ENCODE data around the gene IL3.

IL3 gene

DNA sequence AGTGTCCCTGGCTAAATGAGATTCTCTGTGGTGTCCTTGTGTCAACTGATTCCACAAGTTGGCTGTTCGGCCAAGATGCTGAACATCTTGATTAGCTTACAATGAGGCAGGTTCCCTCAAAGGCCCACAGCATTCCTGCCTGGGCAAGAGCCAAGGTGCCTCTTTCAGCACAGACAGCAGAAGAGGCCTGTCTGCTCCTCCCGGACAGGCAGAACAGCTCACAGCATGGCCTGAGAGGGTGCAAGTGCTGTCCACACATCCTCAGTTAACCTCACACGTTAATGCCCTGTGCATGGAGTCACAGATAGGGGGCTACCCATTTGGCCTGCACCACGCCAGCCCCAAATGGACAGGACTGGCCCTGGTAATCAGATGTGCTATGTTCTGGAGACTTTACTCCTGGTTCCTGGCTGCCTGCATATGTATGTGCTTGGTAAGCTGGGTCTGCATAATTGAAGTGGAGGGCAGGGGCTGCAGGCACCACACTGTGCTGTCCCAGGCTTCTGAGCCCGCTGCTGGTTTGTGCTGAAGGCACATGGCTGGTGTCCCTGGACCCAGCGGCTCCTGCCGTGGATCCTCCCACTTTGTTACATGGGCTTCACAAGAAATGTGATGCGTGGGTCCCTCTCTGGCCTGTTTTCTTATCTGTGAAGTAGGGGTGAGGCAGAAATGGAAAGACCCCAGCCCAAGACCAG is 22.0 kb downstream of the IL3 start:
- Histone ChIP-seq H2BK12ac (ENCODE audit: low read length) (no peak overlapping the region), H3K23ac (ENCODE audit: low read depth, low read length, poor library complexity) (peak overlapping the region; percentile 34), H3K4ac (ENCODE audit: low read length) (no peak overlapping the region), H4K91ac (ENCODE audit: low read depth, low read length, poor library complexity) (no peak overlapping the region), H2AFZ (ENCODE audit: low read length) (no peak overlapping the region), H3K36me3 (replicated peaks in 1 of 2; ENCODE audit: control insufficient read depth in 2 of 2, insufficient read depth in 2 of 2, low read length in 2 of 2) (no peaks in the 10 kb centered on the region), H4K8ac (ENCODE audit: low read depth, low read length) (no peak overlapping the region), H2AK5ac (ENCODE audit: low read depth, low read length) (no peak overlapping the region), H3K27ac (replicated peaks; ENCODE audit: low read length) (no peak overlapping the region), H3K4me2 (ENCODE audit: insufficient read depth, low read length, poor library complexity, severe bottlenecking) (no peak overlapping the region), H2BK15ac (ENCODE audit: low read length) (no peak overlapping the region), H3K9ac (ENCODE audit: low read depth, low read length, poor library complexity) (no peak overlapping the region), H3K4me1 (ENCODE audit: control insufficient read depth in 2 of 2, insufficient read depth in 1 of 2, low read depth in 1 of 2, low read length in 2 of 2) (no peaks in the 10 kb centered on the region), H2BK5ac (ENCODE audit: low read length) (no peak overlapping the region), H3K4me3 (ENCODE audit: low read length in 2 of 2) (no peak overlapping the region), H3K27me3 (ENCODE audit: control insufficient read depth in 3 of 3, insufficient read depth in 3 of 3, low read depth in 1 of 3, low read length in 3 of 3) (no peaks in the 10 kb centered on the region), H3K9me3 (replicated peaks in 1 of 2; ENCODE audit: control insufficient read depth in 2 of 2, insufficient read depth in 1 of 2, low read depth in 1 of 2, low read length in 2 of 2) (no peaks in the 10 kb centered on the region), H2BK120ac (ENCODE audit: low read depth, low read length) (no peak overlapping the region), H3K14ac (ENCODE audit: low read length) (no peak overlapping the region), H3K79me1 (ENCODE audit: low read depth, low read length) (no peaks in the 10 kb centered on the region), H3K18ac (ENCODE audit: low read length) (peak overlapping the region; percentile 61)
- no peak for DNase-seq (ENCODE audit: low spot score)
- WGBS, 2 donors (ENCODE audit: extremely low coverage in 2 of 2, insufficient read length in 2 of 2, insufficient replicate concordance in 1 of 2), result no CpG with 5 or more reads among the region's 8 CpGs

DNA sequence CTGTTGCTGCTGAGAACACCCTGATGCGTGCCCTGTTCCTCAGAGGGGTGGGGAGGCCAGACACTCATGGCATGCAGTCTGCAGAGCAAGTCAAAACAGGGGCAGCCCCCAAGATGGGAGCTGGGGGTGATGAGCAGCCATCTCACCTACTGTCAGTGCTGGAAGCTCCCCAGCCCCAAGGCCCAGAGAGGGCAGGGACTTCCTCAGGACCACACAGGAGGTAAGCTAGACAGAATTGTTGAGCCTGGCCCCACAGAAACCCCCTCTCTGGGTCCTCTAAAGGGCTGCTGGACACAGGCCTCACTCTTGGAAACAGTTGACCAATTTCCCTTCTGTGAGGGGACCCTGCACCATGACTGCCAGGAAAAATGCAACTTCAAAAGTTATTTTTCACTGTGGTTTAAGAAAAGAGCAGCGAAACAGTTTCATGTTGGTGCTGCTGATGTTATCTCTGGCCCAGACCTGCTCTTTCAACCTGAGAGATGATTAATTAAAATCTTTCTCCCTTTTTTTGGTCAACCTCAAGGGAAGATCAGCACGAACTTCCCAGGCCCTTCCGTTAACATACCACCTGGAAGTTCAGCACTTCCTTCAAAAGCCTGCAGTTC is 22.7 kb downstream of the IL3 start:
- no peak overlapping the region for H2BK5ac ChIP-seq (ENCODE audit: low read length)
- no peak overlapping the region for H2AK5ac ChIP-seq (ENCODE audit: low read depth, low read length)
- no peak overlapping the region for H2BK12ac ChIP-seq (ENCODE audit: low read length)
- H2BK15ac ChIP-seq (ENCODE audit: low read length), result no peak overlapping the region
- DNase-seq (ENCODE audit: low spot score), result no peak
- H3K27ac ChIP-seq (replicated peaks; ENCODE audit: low read length), result no peak overlapping the region
- no peak overlapping the region for H2AFZ ChIP-seq (ENCODE audit: low read length)
- H3K9ac ChIP-seq (ENCODE audit: low read depth, low read length, poor library complexity), result no peak overlapping the region
- H3K18ac ChIP-seq (ENCODE audit: low read length), result no peak overlapping the region
- H3K23ac ChIP-seq (ENCODE audit: low read depth, low read length, poor library complexity), result peak overlapping the region; percentile 34
- no peak overlapping the region for H4K91ac ChIP-seq (ENCODE audit: low read depth, low read length, poor library complexity)
- no peaks in the 10 kb centered on the region for H3K36me3 ChIP-seq (replicated peaks in 1 of 2; ENCODE audit: control insufficient read depth in 2 of 2, insufficient read depth in 2 of 2, low read length in 2 of 2)
- H3K4me1 ChIP-seq (ENCODE audit: control insufficient read depth in 2 of 2, insufficient read depth in 1 of 2, low read depth in 1 of 2, low read length in 2 of 2), result no peaks in the 10 kb centered on the region
- no peak overlapping the region for H2BK120ac ChIP-seq (ENCODE audit: low read depth, low read length)
- no peak overlapping the region for H3K14ac ChIP-seq (ENCODE audit: low read length)
- H3K9me3 ChIP-seq (replicated peaks in 1 of 2; ENCODE audit: control insufficient read depth in 2 of 2, insufficient read depth in 1 of 2, low read depth in 1 of 2, low read length in 2 of 2), result no peaks in the 10 kb centered on the region
- H4K8ac ChIP-seq (ENCODE audit: low read depth, low read length), result no peak overlapping the region
- H3K4ac ChIP-seq (ENCODE audit: low read length), result no peak overlapping the region
- H3K4me3 ChIP-seq (ENCODE audit: low read length in 2 of 2), result no peak overlapping the region
- no CpG with 5 or more reads among the region's 4 CpGs for WGBS, 2 donors (ENCODE audit: extremely low coverage in 2 of 2, insufficient read length in 2 of 2, insufficient replicate concordance in 1 of 2)
- H3K79me1 ChIP-seq (ENCODE audit: low read depth, low read length), result no peaks in the 10 kb centered on the region
- no peak overlapping the region for H3K4me2 ChIP-seq (ENCODE audit: insufficient read depth, low read length, poor library complexity, severe bottlenecking)
- H3K27me3 ChIP-seq (ENCODE audit: control insufficient read depth in 3 of 3, insufficient read depth in 3 of 3, low read depth in 1 of 3, low read length in 3 of 3), result no peaks in the 10 kb centered on the region

DNA sequence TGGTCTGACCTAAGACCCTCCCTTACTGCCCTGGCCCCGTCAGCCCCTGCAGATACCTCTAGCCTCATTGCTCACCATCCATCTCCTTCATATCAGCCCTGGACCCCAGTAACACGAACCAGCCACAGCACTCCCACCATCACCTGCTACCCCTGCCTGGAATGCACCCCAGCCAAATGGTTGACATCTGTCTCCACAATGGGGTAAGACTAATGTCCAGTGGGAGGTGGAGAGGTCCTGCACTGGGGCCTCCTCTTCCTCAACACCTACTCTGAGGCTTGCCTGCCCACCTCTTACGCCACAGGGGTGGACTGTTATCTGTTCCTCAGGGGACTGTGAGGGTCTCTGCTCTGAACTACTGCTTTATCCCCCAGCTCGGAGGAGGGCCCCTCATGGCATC is 25.2 kb downstream of the IL3 start:
- no peaks in the 10 kb centered on the region for H3K4me1 ChIP-seq (ENCODE audit: control insufficient read depth in 2 of 2, insufficient read depth in 1 of 2, low read depth in 1 of 2, low read length in 2 of 2)
- H4K91ac ChIP-seq (ENCODE audit: low read depth, low read length, poor library complexity), result no peak overlapping the region
- H4K8ac ChIP-seq (ENCODE audit: low read depth, low read length), result no peak overlapping the region
- WGBS, 2 donors (ENCODE audit: extremely low coverage in 2 of 2, insufficient read length in 2 of 2, insufficient replicate concordance in 1 of 2), result no CpG with 5 or more reads among the region's 4 CpGs
- H3K9ac ChIP-seq (ENCODE audit: low read depth, low read length, poor library complexity), result peak overlapping the region; percentile 9
- no peaks in the 10 kb centered on the region for H3K36me3 ChIP-seq (replicated peaks in 1 of 2; ENCODE audit: control insufficient read depth in 2 of 2, insufficient read depth in 2 of 2, low read length in 2 of 2)
- H2BK15ac ChIP-seq (ENCODE audit: low read length), result no peak overlapping the region
- H3K14ac ChIP-seq (ENCODE audit: low read length), result no peak overlapping the region
- H3K4me3 ChIP-seq (ENCODE audit: low read length in 2 of 2), result no peak overlapping the region
- H2BK5ac ChIP-seq (ENCODE audit: low read length), result no peak overlapping the region
- H2AFZ ChIP-seq (ENCODE audit: low read length), result no peak overlapping the region
- no peak overlapping the region for H2BK12ac ChIP-seq (ENCODE audit: low read length)
- H3K4ac ChIP-seq (ENCODE audit: low read length), result no peak overlapping the region
- no peaks in the 10 kb centered on the region for H3K9me3 ChIP-seq (replicated peaks in 1 of 2; ENCODE audit: control insufficient read depth in 2 of 2, insufficient read depth in 1 of 2, low read depth in 1 of 2, low read length in 2 of 2)
- H3K27ac ChIP-seq (replicated peaks; ENCODE audit: low read length), result no peak overlapping the region
- no peak overlapping the region for H2AK5ac ChIP-seq (ENCODE audit: low read depth, low read length)
- H3K18ac ChIP-seq (ENCODE audit: low read length), result no peak overlapping the region
- H3K23ac ChIP-seq (ENCODE audit: low read depth, low read length, poor library complexity), result no peak overlapping the region
- no peaks in the 10 kb centered on the region for H3K27me3 ChIP-seq (ENCODE audit: control insufficient read depth in 3 of 3, insufficient read depth in 3 of 3, low read depth in 1 of 3, low read length in 3 of 3)
- H3K4me2 ChIP-seq (ENCODE audit: insufficient read depth, low read length, poor library complexity, severe bottlenecking), result no peak overlapping the region
- no peaks in the 10 kb centered on the region for H3K79me1 ChIP-seq (ENCODE audit: low read depth, low read length)
- H2BK120ac ChIP-seq (ENCODE audit: low read depth, low read length), result no peak overlapping the region
- no peak for DNase-seq (ENCODE audit: low spot score)

DNA sequence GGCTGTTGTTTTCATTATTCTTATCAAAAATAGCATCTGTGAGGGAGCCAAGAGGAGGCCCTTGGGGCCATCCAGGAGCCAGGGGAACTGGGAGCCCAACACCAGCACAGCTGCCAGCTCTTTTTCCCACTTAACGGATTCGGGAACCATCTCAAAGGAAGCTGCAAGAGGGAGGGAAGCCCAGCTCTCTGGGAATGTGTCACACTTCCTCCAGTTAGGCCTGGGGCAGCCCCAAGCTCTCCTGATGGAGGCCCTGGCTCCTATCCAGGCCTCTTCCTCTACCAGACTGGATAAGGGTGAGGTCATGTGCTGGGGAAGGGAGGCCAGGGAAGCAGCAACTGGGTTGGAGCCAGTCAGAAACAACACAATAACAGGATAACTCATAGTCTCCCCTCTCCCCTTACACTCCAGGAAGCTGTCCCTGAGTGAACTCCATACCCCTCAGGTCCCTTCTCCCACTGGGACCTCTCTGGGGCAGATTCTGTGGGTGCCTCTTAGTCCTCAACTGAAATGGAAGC is 25.9 kb downstream of the IL3 start:
- H3K4ac ChIP-seq (ENCODE audit: low read length), result no peak overlapping the region

More for the DNA sequence above, 25.9 kb downstream of the IL3 start:
- Histone ChIP-seq H2AK5ac (ENCODE audit: low read depth, low read length) (no peak overlapping the region), H4K8ac (ENCODE audit: low read depth, low read length) (no peak overlapping the region), H2AFZ (ENCODE audit: low read length) (no peak overlapping the region), H4K91ac (ENCODE audit: low read depth, low read length, poor library complexity) (no peak overlapping the region), H3K14ac (ENCODE audit: low read length) (no peak overlapping the region), H2BK15ac (ENCODE audit: low read length) (no peak overlapping the region), H3K79me1 (ENCODE audit: low read depth, low read length) (no peaks in the 10 kb centered on the region), H3K9me3 (replicated peaks in 1 of 2; ENCODE audit: control insufficient read depth in 2 of 2, insufficient read depth in 1 of 2, low read depth in 1 of 2, low read length in 2 of 2) (no peaks in the 10 kb centered on the region), H3K27me3 (ENCODE audit: control insufficient read depth in 3 of 3, insufficient read depth in 3 of 3, low read depth in 1 of 3, low read length in 3 of 3) (no peaks in the 10 kb centered on the region), H2BK120ac (ENCODE audit: low read depth, low read length) (no peak overlapping the region), H3K4me1 (ENCODE audit: control insufficient read depth in 2 of 2, insufficient read depth in 1 of 2, low read depth in 1 of 2, low read length in 2 of 2) (no peaks in the 10 kb centered on the region), H2BK12ac (ENCODE audit: low read length) (no peak overlapping the region), H3K18ac (ENCODE audit: low read length) (no peak overlapping the region), H3K4me3 (ENCODE audit: low read length in 2 of 2) (no peak overlapping the region), H3K4me2 (ENCODE audit: insufficient read depth, low read length, poor library complexity, severe bottlenecking) (no peak overlapping the region), H3K9ac (ENCODE audit: low read depth, low read length, poor library complexity) (no peak overlapping the region), H3K27ac (replicated peaks; ENCODE audit: low read length) (no peak overlapping the region), H3K36me3 (replicated peaks in 1 of 2; ENCODE audit: control insufficient read depth in 2 of 2, insufficient read depth in 2 of 2, low read length in 2 of 2) (no peaks in the 10 kb centered on the region), H2BK5ac (ENCODE audit: low read length) (no peak overlapping the region), H3K23ac (ENCODE audit: low read depth, low read length, poor library complexity) (no peak overlapping the region)
- DNase-seq (ENCODE audit: low spot score), result no peak
- WGBS, 2 donors (ENCODE audit: extremely low coverage in 2 of 2, insufficient read length in 2 of 2, insufficient replicate concordance in 1 of 2), result no CpG with 5 or more reads among the region's 2 CpGs
